ENCODE measurements around the gene RGP1.

DNA sequence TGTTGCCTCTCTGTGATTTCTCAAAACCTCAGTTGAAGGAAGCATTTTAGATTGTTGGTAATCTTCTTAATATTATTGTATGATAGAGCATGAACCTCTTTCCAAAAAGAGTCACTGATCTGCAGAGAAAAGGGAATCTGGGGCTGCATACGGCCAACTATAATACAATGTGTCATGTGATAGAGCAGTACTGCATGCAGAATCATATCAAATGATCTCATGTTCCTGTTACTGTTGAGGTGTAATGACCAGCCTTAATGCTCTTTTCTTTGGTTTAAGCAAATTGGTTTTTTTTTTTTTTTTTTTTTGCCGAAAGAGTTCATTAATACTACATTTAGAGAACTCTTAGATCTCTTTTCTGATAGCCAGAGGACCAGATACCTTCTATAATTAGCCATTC lies 17.9 kb downstream of the RGP1 start:
- TF ChIP-seq, protein P1, sequence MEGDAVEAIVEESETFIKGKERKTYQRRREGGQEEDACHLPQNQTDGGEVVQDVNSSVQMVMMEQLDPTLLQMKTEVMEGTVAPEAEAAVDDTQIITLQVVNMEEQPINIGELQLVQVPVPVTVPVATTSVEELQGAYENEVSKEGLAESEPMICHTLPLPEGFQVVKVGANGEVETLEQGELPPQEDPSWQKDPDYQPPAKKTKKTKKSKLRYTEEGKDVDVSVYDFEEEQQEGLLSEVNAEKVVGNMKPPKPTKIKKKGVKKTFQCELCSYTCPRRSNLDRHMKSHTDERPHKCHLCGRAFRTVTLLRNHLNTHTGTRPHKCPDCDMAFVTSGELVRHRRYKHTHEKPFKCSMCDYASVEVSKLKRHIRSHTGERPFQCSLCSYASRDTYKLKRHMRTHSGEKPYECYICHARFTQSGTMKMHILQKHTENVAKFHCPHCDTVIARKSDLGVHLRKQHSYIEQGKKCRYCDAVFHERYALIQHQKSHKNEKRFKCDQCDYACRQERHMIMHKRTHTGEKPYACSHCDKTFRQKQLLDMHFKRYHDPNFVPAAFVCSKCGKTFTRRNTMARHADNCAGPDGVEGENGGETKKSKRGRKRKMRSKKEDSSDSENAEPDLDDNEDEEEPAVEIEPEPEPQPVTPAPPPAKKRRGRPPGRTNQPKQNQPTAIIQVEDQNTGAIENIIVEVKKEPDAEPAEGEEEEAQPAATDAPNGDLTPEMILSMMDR (IDR thresholded peaks at IDR 0.05) = no peak
- TF ChIP-seq SMC3 (IDR thresholded peaks at IDR 0.05; ENCODE audit: low read depth, low read length) = no peak
- TF ChIP-seq, protein P2, sequence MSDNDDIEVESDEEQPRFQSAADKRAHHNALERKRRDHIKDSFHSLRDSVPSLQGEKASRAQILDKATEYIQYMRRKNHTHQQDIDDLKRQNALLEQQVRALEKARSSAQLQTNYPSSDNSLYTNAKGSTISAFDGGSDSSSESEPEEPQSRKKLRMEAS (IDR thresholded peaks at IDR 0.05; ENCODE audit: low read depth) = no peak
- TF ChIP-seq POLR2AphosphoS5 (IDR thresholded peaks at IDR 0.05; ENCODE audit: low read depth, low read length) = no peak
- no peak for TF ChIP-seq RCOR1 (IDR thresholded peaks at IDR 0.05; ENCODE audit: low read length)
- TF ChIP-seq RFX5 (IDR thresholded peaks at IDR 0.05; ENCODE audit: low read length) = no peak
- no peak for TF ChIP-seq MEF2A (IDR thresholded peaks at IDR 0.05; ENCODE audit: borderline replicate concordance, low read depth)
- TF ChIP-seq JUND (IDR thresholded peaks at IDR 0.05) = no peak
- no peak for TF ChIP-seq FOXJ3 (CRISPR knock-in tag; IDR thresholded peaks at IDR 0.05)
